NCI-H345 (cell line): Measurements from ENCODE around the gene FCMR.
A peak's percentile ranks its signal among the peaks of the same experiment; 100 is the strongest.

Source experiments
- DNase-seq: peaks from one replicate; lab custom pipeline; 2025; lab: John Stamatoyannopoulos, UW

Gene FCMR

GRCh38 chr1:206899717-206900116 is 22.0 kb downstream of the FCMR start:
- DNase-seq, result no peak

- DNase-seq, result no peak
Measured at GRCh38 chr1:206898915-206899431, 22.8 kb downstream of the FCMR start.

GRCh38 chr1:206898089-206898914 is 23.4 kb downstream of the FCMR start:
- DNase-seq, result no peak

GRCh38 chr1:206897175-206897574 is 24.6 kb downstream of the FCMR start, which contains the start of gene IL24:
IL24 (plus strand) TSS chr1:206897443; CDS start chr1:206897833, 390 bp downstream.
- DNase-seq, result no peak

- DNase-seq, result no peak
Measured at GRCh38 chr1:206896261-206896660, 25.5 kb downstream of the FCMR start.

GRCh38 chr1:206895837-206896242 is 25.9 kb downstream of the FCMR start:
- DNase-seq, result peak; percentile 58

GRCh38 chr1:206895325-206895724 is 26.4 kb downstream of the FCMR start:
- peak; percentile 70 for DNase-seq

- no peak for DNase-seq
Measured at GRCh38 chr1:206893380-206893779, 28.4 kb downstream of the FCMR start.

DNA sequence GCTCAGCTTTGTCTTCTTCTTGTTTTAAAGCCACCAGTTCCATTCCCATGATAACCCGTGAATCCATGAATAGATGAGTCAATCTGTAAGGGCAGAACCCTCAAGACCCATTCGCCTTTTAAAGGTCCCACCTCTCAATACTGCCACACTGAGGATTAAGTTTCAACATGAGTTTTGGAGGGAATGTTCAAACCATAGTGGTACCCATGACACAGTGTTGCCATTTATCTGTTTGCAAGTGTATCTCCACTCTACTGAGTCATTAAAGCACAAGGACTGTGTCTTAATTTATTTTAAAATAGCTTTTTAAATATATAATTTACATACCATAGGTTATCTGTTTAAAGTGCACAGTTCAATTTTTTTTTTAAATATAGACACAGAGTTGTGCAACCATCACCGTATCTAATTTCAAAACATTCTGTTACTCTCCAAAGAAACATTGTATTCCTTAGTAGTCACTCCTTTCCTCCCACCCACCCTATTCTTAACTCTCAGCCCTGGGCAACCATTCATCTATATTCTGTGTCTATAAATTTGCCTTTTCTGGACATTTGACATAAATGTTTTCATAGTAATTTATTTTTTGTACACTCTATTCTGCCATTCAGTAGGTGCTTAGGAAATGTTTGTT is 29.3 kb downstream of the FCMR start:
- DNase-seq, result no peak

- DNase-seq, result no peak
Measured at GRCh38 chr1:206891412-206891811, 30.3 kb downstream of the FCMR start.

GRCh38 chr1:206890125-206891060 is 31.3 kb downstream of the FCMR start:
- no peak for DNase-seq

GRCh38 chr1:206887701-206888100 is 34.0 kb downstream of the FCMR start:
- no peak for DNase-seq

DNA sequence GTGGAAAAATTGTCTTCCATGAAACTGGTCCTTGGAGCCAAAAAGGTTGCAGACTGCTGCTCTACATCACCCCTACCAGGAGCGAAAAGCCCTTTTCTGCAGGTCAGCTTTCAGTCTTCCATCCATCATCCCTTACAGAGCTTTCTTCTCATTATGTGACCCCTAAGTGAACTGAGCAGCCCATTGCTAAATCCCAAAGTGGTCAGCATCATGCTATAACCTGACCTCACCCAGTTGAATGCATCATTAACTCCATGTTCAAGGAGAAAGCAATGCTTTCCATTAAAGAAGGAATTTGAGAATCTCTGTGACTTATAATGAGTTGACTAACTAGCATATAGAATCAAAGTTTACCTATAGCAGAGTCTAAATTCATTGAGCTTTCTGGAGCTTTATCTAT is 34.9 kb downstream of the FCMR start:
- no peak for DNase-seq

DNA sequence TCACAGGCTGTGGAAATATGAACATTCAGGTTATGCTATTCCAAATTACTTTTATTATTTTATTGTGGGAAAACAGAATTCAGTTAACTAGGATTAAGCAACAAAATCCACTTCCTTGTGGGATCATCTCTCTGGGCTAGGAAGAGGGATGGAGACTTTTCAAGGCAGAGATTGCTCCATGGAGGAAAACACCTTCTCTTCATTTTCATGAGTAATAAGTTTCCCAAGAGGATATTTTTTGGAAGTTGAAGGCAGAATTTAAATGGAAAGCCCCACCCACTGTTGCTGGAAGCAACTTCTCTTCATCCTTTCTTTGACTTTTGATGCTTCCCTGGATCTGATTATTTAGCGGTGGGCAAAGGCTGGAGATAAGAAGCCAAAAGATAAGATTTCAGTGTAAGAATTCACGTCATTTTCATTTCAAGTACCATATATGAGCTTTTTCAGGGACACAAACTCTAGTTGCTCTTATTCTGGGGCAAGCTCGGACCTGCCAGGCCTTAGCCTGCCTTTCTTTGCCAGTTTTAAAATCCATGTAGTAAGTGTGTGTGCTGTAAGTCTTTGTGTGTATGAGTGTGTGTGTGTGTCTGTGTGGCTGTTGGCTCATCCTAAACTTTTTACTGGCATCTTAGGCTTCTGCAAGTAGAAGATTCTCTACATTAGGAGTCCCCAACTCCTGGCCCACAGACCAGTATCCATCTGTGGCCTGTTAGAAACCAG is 36.2 kb downstream of the FCMR start:
- no peak for DNase-seq

- no peak for DNase-seq
Measured at GRCh38 chr1:206883876-206884275, 37.9 kb downstream of the FCMR start.

- DNase-seq, result no peak
Measured at GRCh38 chr1:206883160-206883559, 38.6 kb downstream of the FCMR start.

GRCh38 chr1:206882555-206882954 is 39.2 kb downstream of the FCMR start:
- no peak for DNase-seq

GRCh38 chr1:206880314-206880713 is 41.4 kb downstream of the FCMR start:
- DNase-seq, result no peak

- no peak for DNase-seq
Measured at GRCh38 chr1:206878456-206878855, 43.3 kb downstream of the FCMR start.

GRCh38 chr1:206875752-206876377 is 45.9 kb downstream of the FCMR start:
- DNase-seq, result no peak

- no peak for DNase-seq
Measured at GRCh38 chr1:206873603-206874188, 48.0 kb downstream of the FCMR start.
